Testis (tissue), 3 donors: ENCODE results near the gene SH3BGRL2. TPM values are rescaled to one million over a fixed set of nuclear protein-coding genes. Genes with fewer than 3 reads are reported as not detected.

Experiments
- DNase-seq: peaks from one replicate; pipeline ENCODE4 v3.0.0-alpha.2; 2019
- H3K27ac ChIP-seq, 2 donors: fragments of 200-600 bp; sonication (generic); one replicate each; pipeline ENCODE4 v1.5.1; 2019
- H3K27me3 ChIP-seq: fragments of 200-600 bp; sonication (generic); one replicate; pipeline ENCODE4 v1.5.1; 2019
- H3K36me3 ChIP-seq: fragments of 200-600 bp; sonication (generic); one replicate; pipeline ENCODE4 v1.5.1; 2017; ENCODE audit warnings: low read depth; ENCODE audit errors: missing control alignments
- H3K4me1 ChIP-seq: fragments of 200-600 bp; sonication (generic); one replicate; pipeline ENCODE4 v1.5.1; 2019
- H3K4me3 ChIP-seq, 2 donors: fragments of 200-600 bp; sonication (generic); one replicate each; pipeline ENCODE4 v1.5.1; 2017 to 2019
- H3K9me3 ChIP-seq: fragments of 200-600 bp; sonication (generic); one replicate; pipeline ENCODE4 v1.5.1; 2017
- POLR2A ChIP-seq: fragments of 450-650 bp; IDR thresholded peaks from one replicate; pipeline ENCODE4 v1.6.1; 2017; ENCODE audit warnings: antibody characterized with exemption, mild to moderate bottlenecking, moderate library complexity
- WGBS, 2 donors: methylation state at CpG; one replicate each; pipeline ENCODE4 v1.1.5; 2018; 5-methylcytosine and 5-hydroxymethylcytosine counted together
- intact Hi-C: fragments of 100-400 bp; cut with DNase I; formaldehyde crosslinking; loops from one replicate; pipeline ENCODE4 v1.15.1; 2023; ENCODE audit warnings: low total_unique reads
- polyA plus RNA-seq: library from polyadenylated mRNA; stranded (reverse); fragments of 350-450 nt; fragmentation: Illumina TruSeq; extraction: RNeasy Lipid Tissue Mini Kit (QIAGEN cat#74804); gene quantifications from one replicate; pipeline ENCODE4 v1.2.3, GENCODE V29; 2014; ENCODE audit warnings: low read depth, low replicate concordance; ENCODE audit not compliant: insufficient read depth
- total RNA-seq, 2 donors: library from RNA; depleted of rRNA; stranded (reverse); fragments of >200 nt; gene quantifications; one replicate each; pipeline ENCODE4 v1.2.3, GENCODE V29; 2016
- TF ChIP-seq, protein P1 (sequence below), 3 experiments: fragments of 450-650 bp in 2 of 3; fragments of 200-600 bp in 1 of 3; sonication (generic) in 1 of 3; IDR thresholded peaks; one replicate each; pipeline ENCODE4 v1.5.1; 2016 to 2019; ENCODE audit warnings: antibody characterized with exemption in 3 of 3, mild to moderate bottlenecking in 2 of 3, moderate library complexity in 1 of 3

The SH3BGRL2 gene
- total and polyA plus RNA-seq, 3 donors from 2014 or later = 5.5 to 9.8 (median 6.3) TPM

DNA sequence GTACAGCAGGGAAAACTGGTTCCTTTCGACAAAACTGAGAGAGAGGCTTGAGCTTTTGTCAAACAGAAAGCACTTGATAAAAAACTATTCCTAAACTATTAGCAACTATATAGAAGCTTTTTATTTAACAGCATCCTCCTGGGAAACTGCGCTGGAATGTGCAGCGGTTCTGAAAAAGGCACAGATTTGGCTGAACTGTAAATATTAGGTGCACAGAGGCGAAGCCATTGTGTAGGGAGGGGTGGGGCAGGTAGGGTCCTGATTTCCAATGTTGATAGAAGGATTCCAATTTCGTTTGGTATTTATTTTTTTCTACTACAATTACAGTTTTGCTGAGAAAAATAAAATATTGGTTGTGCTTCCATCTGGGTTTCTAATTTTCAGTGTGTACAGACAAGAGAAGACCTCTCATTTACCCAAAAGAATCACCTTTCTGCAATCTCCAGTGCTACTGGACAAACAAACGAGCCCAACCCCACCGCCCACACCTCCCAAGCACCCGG lies 698 bp upstream of the SH3BGRL2 start:
- no peak overlapping the region for H3K27ac ChIP-seq
- no peak for TF ChIP-seq POLR2A
- TF ChIP-seq, protein P1, sequence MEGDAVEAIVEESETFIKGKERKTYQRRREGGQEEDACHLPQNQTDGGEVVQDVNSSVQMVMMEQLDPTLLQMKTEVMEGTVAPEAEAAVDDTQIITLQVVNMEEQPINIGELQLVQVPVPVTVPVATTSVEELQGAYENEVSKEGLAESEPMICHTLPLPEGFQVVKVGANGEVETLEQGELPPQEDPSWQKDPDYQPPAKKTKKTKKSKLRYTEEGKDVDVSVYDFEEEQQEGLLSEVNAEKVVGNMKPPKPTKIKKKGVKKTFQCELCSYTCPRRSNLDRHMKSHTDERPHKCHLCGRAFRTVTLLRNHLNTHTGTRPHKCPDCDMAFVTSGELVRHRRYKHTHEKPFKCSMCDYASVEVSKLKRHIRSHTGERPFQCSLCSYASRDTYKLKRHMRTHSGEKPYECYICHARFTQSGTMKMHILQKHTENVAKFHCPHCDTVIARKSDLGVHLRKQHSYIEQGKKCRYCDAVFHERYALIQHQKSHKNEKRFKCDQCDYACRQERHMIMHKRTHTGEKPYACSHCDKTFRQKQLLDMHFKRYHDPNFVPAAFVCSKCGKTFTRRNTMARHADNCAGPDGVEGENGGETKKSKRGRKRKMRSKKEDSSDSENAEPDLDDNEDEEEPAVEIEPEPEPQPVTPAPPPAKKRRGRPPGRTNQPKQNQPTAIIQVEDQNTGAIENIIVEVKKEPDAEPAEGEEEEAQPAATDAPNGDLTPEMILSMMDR (IDR thresholded peaks at IDR 0.05) = no peak
- no peaks in the 10 kb centered on the region for H3K27me3 ChIP-seq
- intact Hi-C loops = no loop called here
- WGBS, 2 donors = 40 to 53% methylated on average over 8 of the region's 8 CpGs
- H3K4me3 ChIP-seq = peak overlapping the region; percentile 61 to 83
- no peaks in the 10 kb centered on the region for H3K4me1 ChIP-seq
- DNase-seq = no peak
- no peaks in the 10 kb centered on the region for H3K36me3 ChIP-seq
- H3K9me3 ChIP-seq = no peaks in the 10 kb centered on the region

DNA sequence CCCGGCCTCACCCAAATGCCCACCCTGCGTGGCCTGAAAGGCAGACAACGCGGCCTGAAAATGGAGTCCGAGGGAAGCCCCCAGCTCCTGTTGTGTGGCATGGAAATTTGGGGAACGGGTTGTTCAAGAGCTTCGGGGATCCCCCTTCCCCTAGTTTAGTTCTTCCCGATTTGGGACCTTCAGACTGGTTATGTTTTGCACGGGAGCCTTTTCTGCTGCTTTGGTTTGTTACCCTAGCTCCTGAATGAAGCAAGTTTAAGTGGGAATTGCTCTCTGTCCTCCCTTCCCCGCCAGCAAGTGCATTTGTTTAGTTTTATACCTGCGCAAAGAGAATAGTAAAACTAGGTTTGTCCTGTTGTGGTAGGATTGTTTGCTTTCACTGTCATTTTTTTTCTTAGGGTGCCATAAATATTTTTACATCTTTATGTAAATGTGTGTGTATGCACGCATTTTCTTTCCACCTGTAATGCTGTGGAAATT lies 604 bp downstream of the SH3BGRL2 start:
- Histone ChIP-seq H3K4me1 (no peaks in the 10 kb centered on the region), H3K27ac (peak overlapping the region in 1 of 2 donors; percentile 62), H3K27me3 (no peaks in the 10 kb centered on the region), H3K36me3 (no peaks in the 10 kb centered on the region), H3K4me3 (peak overlapping the region; percentile 61 to 83), H3K9me3 (no peaks in the 10 kb centered on the region)
- DNase-seq = no peak
- intact Hi-C loops = no loop called here
- no peak for TF ChIP-seq POLR2A
- TF ChIP-seq, protein P1 (IDR thresholded peaks at IDR 0.05) = no peak
- 13 to 14% methylated on average over 12 of the region's 12 CpGs for WGBS, 2 donors

DNA sequence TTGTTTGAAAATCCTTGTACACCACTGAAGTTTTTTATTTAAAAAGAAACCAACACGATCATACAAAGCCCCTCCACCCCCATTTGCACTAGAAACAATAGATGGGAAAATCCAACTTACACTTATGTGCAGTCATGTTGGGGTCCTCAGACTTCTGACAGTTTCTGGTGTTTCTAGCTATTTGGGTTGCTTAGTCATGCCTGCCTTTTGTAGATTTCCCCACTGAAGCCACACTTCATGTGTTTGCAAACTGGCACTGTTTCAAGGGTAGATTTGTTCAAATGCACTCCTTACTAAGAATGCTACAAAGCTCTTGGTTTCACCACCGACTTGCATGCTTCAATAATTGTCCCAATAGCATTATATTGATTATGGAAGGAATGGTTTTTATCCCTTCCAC lies 1.5 kb downstream of the SH3BGRL2 start:
- WGBS, 2 donors = 60 to 79% methylated on average over 2 of the region's 2 CpGs
- Histone ChIP-seq H3K27ac (no peak overlapping the region), H3K4me3 (no peak overlapping the region)

DNA sequence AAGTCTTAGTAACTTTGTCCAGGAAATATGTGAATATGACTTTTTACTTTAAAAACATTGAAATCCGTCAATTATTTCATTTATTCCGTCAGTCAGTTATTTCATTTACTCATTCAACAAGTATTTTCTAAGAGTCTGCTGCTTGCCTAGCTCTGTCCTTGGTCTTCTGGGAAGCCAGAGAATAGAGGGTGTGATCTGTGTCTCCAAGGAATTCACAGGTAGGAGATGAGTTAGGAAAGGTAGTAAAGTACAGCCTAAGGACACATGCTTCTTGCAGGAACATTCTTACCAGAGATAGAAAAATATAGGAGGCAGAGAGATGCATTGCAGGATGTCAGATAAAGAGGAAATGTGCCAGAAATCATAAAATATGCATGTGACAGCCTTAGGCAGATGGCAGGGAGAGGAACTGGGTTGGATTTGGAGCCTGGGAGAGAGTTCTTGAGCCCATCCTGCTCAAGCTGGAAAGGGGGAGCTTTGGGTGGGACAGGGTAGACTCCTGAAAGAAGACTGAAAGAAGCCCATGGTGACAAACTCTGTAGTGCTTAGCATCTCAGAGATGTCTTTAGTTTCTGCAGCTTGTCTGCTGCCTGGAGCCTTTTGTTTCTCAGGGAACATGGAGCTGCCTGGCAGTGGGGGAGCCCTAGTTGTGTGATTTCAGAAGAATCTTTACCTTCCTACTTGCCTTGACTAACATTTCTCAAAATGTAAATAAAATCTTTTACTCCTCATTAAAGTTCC lies 3.5 kb downstream of the SH3BGRL2 start:
- intact Hi-C loops = no loop called here
- H3K36me3 ChIP-seq = no peaks in the 10 kb centered on the region
- no peaks in the 10 kb centered on the region for H3K9me3 ChIP-seq
- H3K27me3 ChIP-seq = no peaks in the 10 kb centered on the region
- H3K27ac ChIP-seq = no peak overlapping the region
- 79 to 87% methylated on average over 2 of the region's 2 CpGs for WGBS, 2 donors
- DNase-seq = no peak
- H3K4me1 ChIP-seq = no peaks in the 10 kb centered on the region
- H3K4me3 ChIP-seq = no peak overlapping the region
- no peak for TF ChIP-seq POLR2A
- TF ChIP-seq, protein P1 (IDR thresholded peaks at IDR 0.05) = no peak

More for the DNA sequence above, 1.5 kb downstream of the SH3BGRL2 start:
- intact Hi-C loops = no loop called here
- DNase-seq = no peak
- Histone ChIP-seq H3K9me3 (no peaks in the 10 kb centered on the region), H3K4me1 (no peaks in the 10 kb centered on the region), H3K27me3 (no peaks in the 10 kb centered on the region), H3K36me3 (no peaks in the 10 kb centered on the region)
- TF ChIP-seq, protein P1 (IDR thresholded peaks at IDR 0.05) = no peak
- TF ChIP-seq POLR2A = no peak

DNA sequence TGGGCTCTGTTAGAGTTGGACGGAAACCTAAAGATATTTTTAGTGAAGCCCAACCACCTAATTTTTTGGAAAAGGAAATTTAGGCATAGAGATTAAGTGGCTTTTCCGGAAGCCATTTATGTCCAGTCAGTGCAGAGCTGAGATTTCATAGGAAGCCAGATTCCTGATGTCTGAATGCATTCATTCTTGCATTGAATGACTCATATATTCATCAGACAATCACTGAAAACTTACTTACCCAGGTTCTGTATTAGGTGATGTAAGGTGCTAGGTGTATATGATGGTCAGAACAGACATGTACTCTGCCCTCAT lies 4.1 kb downstream of the SH3BGRL2 start:
- WGBS, 2 donors = 49 to 72% methylated on average over 2 of the region's 2 CpGs
- intact Hi-C loops = no loop called here
- no peaks in the 10 kb centered on the region for H3K4me1 ChIP-seq
- TF ChIP-seq, protein P1 (IDR thresholded peaks at IDR 0.05) = no peak
- no peak for TF ChIP-seq POLR2A
- no peak overlapping the region for H3K27ac ChIP-seq
- H3K36me3 ChIP-seq = no peaks in the 10 kb centered on the region
- DNase-seq = no peak
- no peak overlapping the region for H3K4me3 ChIP-seq
- H3K27me3 ChIP-seq = no peaks in the 10 kb centered on the region
- no peaks in the 10 kb centered on the region for H3K9me3 ChIP-seq
